Caco-2 (cell line): ENCODE results near the gene KCND3. TPM values are rescaled to one million over a fixed set of nuclear protein-coding genes. Genes with fewer than 3 reads are reported as not detected.

Source experiments
- BruUV-seq: library from RNA; stranded (reverse); fragments of 400-500 nt; replicated peaks from 2 replicates; lab custom pipeline; 2021; lab: Mats Ljungman, UMichigan
- CTCF ChIA-PET: fragments of 300-600 bp; sonication (Branson Sonifier 250); formaldehyde crosslinking; loops from one replicate; lab custom pipeline; 2022; ENCODE audit warnings: antibody characterized with exemption; lab: Charles Lee
- POLR2A ChIA-PET: fragments of 300-600 bp; sonication (Branson Sonifier 250); formaldehyde crosslinking; loops from one replicate; lab custom pipeline; 2022; ENCODE audit warnings: antibody characterized with exemption; lab: Charles Lee
- DNase-seq, 2 experiments: peaks; one replicate each; pipeline versions ENCODE4 v3.0.0 to v3.0.0-alpha.2; 2020 to 2022
- H3K27me3 ChIP-seq: replicated peaks from 2 replicates; pipeline ENCODE4 v1.6.0; 2011; ENCODE audit warnings: low read length; ENCODE audit not compliant: control insufficient read depth, insufficient read depth
- H3K36me3 ChIP-seq: 2 replicates; pipeline ENCODE4 v1.5.1; 2011; ENCODE audit warnings: low read length; ENCODE audit not compliant: control insufficient read depth, insufficient read depth
- H3K4me1 ChIP-seq: fragments of 250-450 bp; sonication (Bioruptor Pico); 2 replicates; pipeline ENCODE4 v1.5.1; 2020; ENCODE audit warnings: mild to moderate bottlenecking
- H3K4me3 ChIP-seq: 2 replicates; pipeline ENCODE4 v1.5.1; 2011; ENCODE audit warnings: low read depth, mild to moderate bottlenecking, control low read depth, low read length
- H3K9me3 ChIP-seq: fragments of 250-450 bp; sonication (Bioruptor Pico); 2 replicates; pipeline ENCODE4 v1.5.1; 2020; ENCODE audit warnings: mild to moderate bottlenecking, moderate library complexity
- H3K27ac Mint-ChIP-seq: one replicate; pipeline ENCODE4 v1.8.0; 2022; ENCODE audit warnings: mixed read lengths; ENCODE audit not compliant: unreplicated experiment
- H3K27me3 Mint-ChIP-seq: one replicate; pipeline ENCODE4 v1.8.0; 2022; ENCODE audit warnings: mixed read lengths; ENCODE audit not compliant: insufficient read depth, unreplicated experiment
- H3K36me3 Mint-ChIP-seq: one replicate; pipeline ENCODE4 v1.8.0; 2022; ENCODE audit warnings: mild to moderate bottlenecking, mixed read lengths; ENCODE audit not compliant: insufficient read depth, unreplicated experiment
- H3K4me1 Mint-ChIP-seq: one replicate; pipeline ENCODE4 v1.8.0; 2022; ENCODE audit warnings: low read depth, mixed read lengths; ENCODE audit not compliant: unreplicated experiment
- H3K4me3 Mint-ChIP-seq: one replicate; pipeline ENCODE4 v1.8.0; 2022; ENCODE audit warnings: mild to moderate bottlenecking, moderate library complexity, mixed read lengths; ENCODE audit not compliant: unreplicated experiment
- H3K9me3 Mint-ChIP-seq: one replicate; pipeline ENCODE4 v1.8.0; 2022; ENCODE audit warnings: mixed read lengths; ENCODE audit not compliant: unreplicated experiment
- CTCF ChIP-seq, 2 experiments: fragments of 200-600 bp in 1 of 2; IDR thresholded peaks; 1 replicate in 1 of 2; 2 replicates in 1 of 2; pipeline versions ENCODE4 v1.5.1 to v1.8.0; 2011 to 2022; ENCODE audit warnings: antibody characterized with exemption in 1 of 2, control low read depth in 1 of 2, inconsistent platforms in 1 of 2, low read depth in 1 of 2, low read length in 1 of 2, mild to moderate bottlenecking in 1 of 2, moderate library complexity in 1 of 2; ENCODE audit not compliant: insufficient read depth in 1 of 2, severe bottlenecking in 1 of 2, unreplicated experiment in 1 of 2
- intact Hi-C: fragments of 100-400 bp; cut with micrococcal nuclease; formaldehyde crosslinking; loops from one replicate; pipeline ENCODE4 v1.10.0; 2022; ENCODE audit not compliant: unreplicated experiment
- total RNA-seq: library from RNA; stranded (reverse); gene quantifications from 2 replicates; pipeline ENCODE4 v1.2.3, GENCODE V29; 2022

Gene KCND3
- total RNA-seq, 1 experiment from 2014 or later: 5.1 TPM

GRCh38 chr1:111895017-111895416 is 94.5 kb downstream of the KCND3 start:
- intact Hi-C loops: no loop called here
- no peak for TF ChIP-seq CTCF (IDR thresholded peaks at IDR 0.05; ENCODE audit: insufficient read depth in 1 of 2, low read depth in 1 of 2, low read length in 1 of 2, severe bottlenecking in 1 of 2, unreplicated experiment in 1 of 2)
- no peaks in the 10 kb centered on the region for H3K36me3 ChIP-seq
- H3K9me3 ChIP-seq: no peaks in the 10 kb centered on the region
- H3K4me3 ChIP-seq: no peak overlapping the region
- no peak overlapping the region for H3K27ac Mint-ChIP-seq
- POLR2A ChIA-PET: no interaction called here
- H3K36me3 Mint-ChIP-seq: no peaks in the 10 kb centered on the region
- H3K4me3 Mint-ChIP-seq: no peak overlapping the region
- no peaks in the 10 kb centered on the region for H3K4me1 Mint-ChIP-seq
- no peak for DNase-seq
- BruUV-seq: no TSS peak
- CTCF ChIA-PET: no interaction called here
- H3K27me3 ChIP-seq: no peaks in the 10 kb centered on the region
- no peaks in the 10 kb centered on the region for H3K9me3 Mint-ChIP-seq
- H3K4me1 ChIP-seq: no peaks in the 10 kb centered on the region
- H3K27me3 Mint-ChIP-seq: no peaks in the 10 kb centered on the region

GRCh38 chr1:111894497-111894896 is 95.0 kb downstream of the KCND3 start:
- H3K27me3 ChIP-seq: no peaks in the 10 kb centered on the region
- TF ChIP-seq CTCF (IDR thresholded peaks at IDR 0.05; ENCODE audit: insufficient read depth in 1 of 2, low read depth in 1 of 2, low read length in 1 of 2, severe bottlenecking in 1 of 2, unreplicated experiment in 1 of 2): no peak
- no peak overlapping the region for H3K27ac Mint-ChIP-seq
- H3K36me3 Mint-ChIP-seq: no peaks in the 10 kb centered on the region
- no peaks in the 10 kb centered on the region for H3K4me1 Mint-ChIP-seq
- H3K27me3 Mint-ChIP-seq: no peaks in the 10 kb centered on the region
- no peaks in the 10 kb centered on the region for H3K9me3 ChIP-seq
- POLR2A ChIA-PET: no interaction called here
- no TSS peak for BruUV-seq
- H3K9me3 Mint-ChIP-seq: no peaks in the 10 kb centered on the region
- intact Hi-C loops: no loop called here
- CTCF ChIA-PET: no interaction called here
- H3K4me3 ChIP-seq: no peak overlapping the region
- no peak overlapping the region for H3K4me3 Mint-ChIP-seq
- DNase-seq: no peak
- no peaks in the 10 kb centered on the region for H3K4me1 ChIP-seq
- H3K36me3 ChIP-seq: no peaks in the 10 kb centered on the region

GRCh38 chr1:111891566-111891965 is 97.9 kb downstream of the KCND3 start:
- no peak for TF ChIP-seq CTCF (IDR thresholded peaks at IDR 0.05; ENCODE audit: insufficient read depth in 1 of 2, low read depth in 1 of 2, low read length in 1 of 2, severe bottlenecking in 1 of 2, unreplicated experiment in 1 of 2)
- no peaks in the 10 kb centered on the region for H3K36me3 Mint-ChIP-seq
- H3K27me3 ChIP-seq: no peaks in the 10 kb centered on the region
- H3K9me3 Mint-ChIP-seq: no peaks in the 10 kb centered on the region
- CTCF ChIA-PET: no interaction called here
- H3K4me1 Mint-ChIP-seq: peaks cover 18% of the 10 kb centered on the region
- POLR2A ChIA-PET: no interaction called here
- DNase-seq: no peak
- 0 out of 2 replicates have a peak, but pooled peaks cover 7% of the 10 kb centered on the region for H3K4me1 ChIP-seq
- BruUV-seq: no TSS peak
- H3K4me3 Mint-ChIP-seq: no peak overlapping the region
- no peaks in the 10 kb centered on the region for H3K9me3 ChIP-seq
- no peaks in the 10 kb centered on the region for H3K36me3 ChIP-seq
- H3K27me3 Mint-ChIP-seq: no peaks in the 10 kb centered on the region
- intact Hi-C loops: no loop called here
- no peak overlapping the region for H3K27ac Mint-ChIP-seq
- no peak overlapping the region for H3K4me3 ChIP-seq
